Caco-2 (cell line): Measurements from ENCODE around the gene SPSB4. TPM values are rescaled to one million over a fixed set of nuclear protein-coding genes. Genes with fewer than 3 reads are reported as not detected.

Experiments used
- BruUV-seq: library from RNA; stranded (reverse); fragments of 400-500 nt; replicated peaks from 2 replicates; lab custom pipeline; 2021; lab: Mats Ljungman, UMichigan
- CTCF ChIA-PET: fragments of 300-600 bp; sonication (Branson Sonifier 250); formaldehyde crosslinking; loops from one replicate; lab custom pipeline; 2022; ENCODE audit warnings: antibody characterized with exemption; lab: Charles Lee
- POLR2A ChIA-PET: fragments of 300-600 bp; sonication (Branson Sonifier 250); formaldehyde crosslinking; loops from one replicate; lab custom pipeline; 2022; ENCODE audit warnings: antibody characterized with exemption; lab: Charles Lee
- DNase-seq, 2 experiments: peaks; one replicate each; pipeline versions ENCODE4 v3.0.0 to v3.0.0-alpha.2; 2020 to 2022
- H3K27me3 ChIP-seq: replicated peaks from 2 replicates; pipeline ENCODE4 v1.6.0; 2011; ENCODE audit warnings: low read length; ENCODE audit not compliant: control insufficient read depth, insufficient read depth
- H3K36me3 ChIP-seq: 2 replicates; pipeline ENCODE4 v1.5.1; 2011; ENCODE audit warnings: low read length; ENCODE audit not compliant: control insufficient read depth, insufficient read depth
- H3K4me1 ChIP-seq: fragments of 250-450 bp; sonication (Bioruptor Pico); 2 replicates; pipeline ENCODE4 v1.5.1; 2020; ENCODE audit warnings: mild to moderate bottlenecking
- H3K4me3 ChIP-seq: 2 replicates; pipeline ENCODE4 v1.5.1; 2011; ENCODE audit warnings: low read depth, mild to moderate bottlenecking, control low read depth, low read length
- H3K9me3 ChIP-seq: fragments of 250-450 bp; sonication (Bioruptor Pico); 2 replicates; pipeline ENCODE4 v1.5.1; 2020; ENCODE audit warnings: mild to moderate bottlenecking, moderate library complexity
- H3K27ac Mint-ChIP-seq: one replicate; pipeline ENCODE4 v1.8.0; 2022; ENCODE audit warnings: mixed read lengths; ENCODE audit not compliant: unreplicated experiment
- H3K27me3 Mint-ChIP-seq: one replicate; pipeline ENCODE4 v1.8.0; 2022; ENCODE audit warnings: mixed read lengths; ENCODE audit not compliant: insufficient read depth, unreplicated experiment
- H3K36me3 Mint-ChIP-seq: one replicate; pipeline ENCODE4 v1.8.0; 2022; ENCODE audit warnings: mild to moderate bottlenecking, mixed read lengths; ENCODE audit not compliant: insufficient read depth, unreplicated experiment
- H3K4me1 Mint-ChIP-seq: one replicate; pipeline ENCODE4 v1.8.0; 2022; ENCODE audit warnings: low read depth, mixed read lengths; ENCODE audit not compliant: unreplicated experiment
- H3K4me3 Mint-ChIP-seq: one replicate; pipeline ENCODE4 v1.8.0; 2022; ENCODE audit warnings: mild to moderate bottlenecking, moderate library complexity, mixed read lengths; ENCODE audit not compliant: unreplicated experiment
- H3K9me3 Mint-ChIP-seq: one replicate; pipeline ENCODE4 v1.8.0; 2022; ENCODE audit warnings: mixed read lengths; ENCODE audit not compliant: unreplicated experiment
- CTCF ChIP-seq, 2 experiments: fragments of 200-600 bp in 1 of 2; IDR thresholded peaks; 1 replicate in 1 of 2; 2 replicates in 1 of 2; pipeline versions ENCODE4 v1.5.1 to v1.8.0; 2011 to 2022; ENCODE audit warnings: antibody characterized with exemption in 1 of 2, control low read depth in 1 of 2, inconsistent platforms in 1 of 2, low read depth in 1 of 2, low read length in 1 of 2, mild to moderate bottlenecking in 1 of 2, moderate library complexity in 1 of 2; ENCODE audit not compliant: insufficient read depth in 1 of 2, severe bottlenecking in 1 of 2, unreplicated experiment in 1 of 2
- intact Hi-C: fragments of 100-400 bp; cut with micrococcal nuclease; formaldehyde crosslinking; loops from one replicate; pipeline ENCODE4 v1.10.0; 2022; ENCODE audit not compliant: unreplicated experiment
- total RNA-seq: library from RNA; stranded (reverse); gene quantifications from 2 replicates; pipeline ENCODE4 v1.2.3, GENCODE V29; 2022

The SPSB4 gene
- total RNA-seq, 1 experiment from 2014 or later = not detected

GRCh38 chr3:141070727-141071357 lies 19.7 kb downstream of the SPSB4 start:
- Histone ChIP-seq H3K9me3 (no peaks in the 10 kb centered on the region), H3K4me3 (no peak overlapping the region), H3K27me3 (no peaks in the 10 kb centered on the region), H3K36me3 (no peaks in the 10 kb centered on the region), H3K4me1 (peaks cover under 1% of the 10 kb centered on the region)
- peaks cover under 1% of the 10 kb centered on the region for H3K4me1 Mint-ChIP-seq
- no peak overlapping the region for H3K4me3 Mint-ChIP-seq
- H3K9me3 Mint-ChIP-seq = no peaks in the 10 kb centered on the region
- intact Hi-C loops = loop anchor here (5.0 kb wide), 1 partner anchor 59 kb away; no protein-coding TSS in a partner anchor
- no peaks in the 10 kb centered on the region for H3K36me3 Mint-ChIP-seq
- DNase-seq = no peak
- no TSS peak for BruUV-seq
- POLR2A ChIA-PET = no interaction called here
- TF ChIP-seq CTCF (IDR thresholded peaks at IDR 0.05; ENCODE audit: insufficient read depth in 1 of 2, low read depth in 1 of 2, low read length in 1 of 2, severe bottlenecking in 1 of 2, unreplicated experiment in 1 of 2) = no peak
- CTCF ChIA-PET = interaction anchor here (0.5 to 0.9 kb wide), 2 partner anchors 35 to 58 kb away, joined by 3 read pairs; no protein-coding TSS in a partner anchor
- no peaks in the 10 kb centered on the region for H3K27me3 Mint-ChIP-seq
- no peak overlapping the region for H3K27ac Mint-ChIP-seq

- Mint-ChIP-seq H3K9me3 (no peaks in the 10 kb centered on the region), H3K4me1 (peaks cover 9% of the 10 kb centered on the region), H3K27ac (no peak overlapping the region), H3K27me3 (no peaks in the 10 kb centered on the region), H3K36me3 (no peaks in the 10 kb centered on the region), H3K4me3 (no peak overlapping the region)
- TF ChIP-seq CTCF (IDR thresholded peaks at IDR 0.05; ENCODE audit: insufficient read depth in 1 of 2, low read depth in 1 of 2, low read length in 1 of 2, severe bottlenecking in 1 of 2, unreplicated experiment in 1 of 2) = no peak
- DNase-seq = no peak
- intact Hi-C loops = loop anchor here (5.0 kb wide), 1 partner anchor 59 kb away; no protein-coding TSS in a partner anchor
- H3K36me3 ChIP-seq = no peaks in the 10 kb centered on the region
- no peak overlapping the region for H3K4me3 ChIP-seq
- no peaks in the 10 kb centered on the region for H3K27me3 ChIP-seq
- no peaks in the 10 kb centered on the region for H3K9me3 ChIP-seq
- no TSS peak for BruUV-seq
- POLR2A ChIA-PET = no interaction called here
- peaks cover 10% of the 10 kb centered on the region for H3K4me1 ChIP-seq
- CTCF ChIA-PET = no interaction called here
Observed at GRCh38 chr3:141071681-141072260, 20.6 kb downstream of the SPSB4 start.

GRCh38 chr3:141072950-141073349 lies 21.8 kb downstream of the SPSB4 start:
- intact Hi-C loops = loop anchor here (5.0 kb wide), 1 partner anchor 61 kb away; no protein-coding TSS in a partner anchor
- H3K36me3 Mint-ChIP-seq = no peaks in the 10 kb centered on the region
- Histone ChIP-seq H3K27me3 (no peaks in the 10 kb centered on the region), H3K9me3 (no peaks in the 10 kb centered on the region), H3K36me3 (no peaks in the 10 kb centered on the region), H3K4me3 (no peak overlapping the region), H3K4me1 (peaks cover 21% of the 10 kb centered on the region)
- DNase-seq = no peak
- ChIA-PET POLR2A (no interaction called here), CTCF (no interaction called here)
- no peak overlapping the region for H3K4me3 Mint-ChIP-seq
- no peak overlapping the region for H3K27ac Mint-ChIP-seq
- peaks cover 21% of the 10 kb centered on the region for H3K4me1 Mint-ChIP-seq
- no peaks in the 10 kb centered on the region for H3K27me3 Mint-ChIP-seq
- TF ChIP-seq CTCF (IDR thresholded peaks at IDR 0.05; ENCODE audit: insufficient read depth in 1 of 2, low read depth in 1 of 2, low read length in 1 of 2, severe bottlenecking in 1 of 2, unreplicated experiment in 1 of 2) = no peak
- no peaks in the 10 kb centered on the region for H3K9me3 Mint-ChIP-seq
- BruUV-seq = no TSS peak
